NT2/D1 (cell line): ENCODE measurements around the gene SSX2B.
"Not testable (repeated sequence)": the region's sequence is repeated elsewhere in the genome, so short reads cannot be mapped to it uniquely, and the experiment has no call there.

Experiments used
- SUZ12 ChIP-seq: IDR thresholded peaks from 2 replicates; pipeline ENCODE4 v1.6.1; 2011; ENCODE audit not compliant: insufficient read length, insufficient read depth; ENCODE audit errors: extremely low read depth
- YY1 ChIP-seq: IDR thresholded peaks from 2 replicates; pipeline ENCODE4 v1.6.1; 2011; ENCODE audit not compliant: insufficient read length, insufficient read depth
- ZNF274 ChIP-seq: IDR thresholded peaks from 2 replicates; pipeline ENCODE4 v1.6.1; 2011; ENCODE audit warnings: mild to moderate bottlenecking, low read depth, low read length

GRCh38 chrX:52797327-52797726, 46.3 kb downstream of the SSX2B start, which contains the start of gene SPANXN5:
- not testable (repeated sequence) for TF ChIP-seq SUZ12, YY1, ZNF274
